ELF-1 (cell line): ENCODE results near the gene IQSEC3.
"Not testable (repeated sequence)": the region's sequence is repeated elsewhere in the genome, so short reads cannot be mapped to it uniquely, and the experiment has no call there.

ENCODE experiments used
- DNase-seq: peaks from one replicate; pipeline ENCODE4 v3.0.0-alpha.2; 2016; ENCODE audit warnings: low read depth, low spot score

IQSEC3 gene

DNA sequence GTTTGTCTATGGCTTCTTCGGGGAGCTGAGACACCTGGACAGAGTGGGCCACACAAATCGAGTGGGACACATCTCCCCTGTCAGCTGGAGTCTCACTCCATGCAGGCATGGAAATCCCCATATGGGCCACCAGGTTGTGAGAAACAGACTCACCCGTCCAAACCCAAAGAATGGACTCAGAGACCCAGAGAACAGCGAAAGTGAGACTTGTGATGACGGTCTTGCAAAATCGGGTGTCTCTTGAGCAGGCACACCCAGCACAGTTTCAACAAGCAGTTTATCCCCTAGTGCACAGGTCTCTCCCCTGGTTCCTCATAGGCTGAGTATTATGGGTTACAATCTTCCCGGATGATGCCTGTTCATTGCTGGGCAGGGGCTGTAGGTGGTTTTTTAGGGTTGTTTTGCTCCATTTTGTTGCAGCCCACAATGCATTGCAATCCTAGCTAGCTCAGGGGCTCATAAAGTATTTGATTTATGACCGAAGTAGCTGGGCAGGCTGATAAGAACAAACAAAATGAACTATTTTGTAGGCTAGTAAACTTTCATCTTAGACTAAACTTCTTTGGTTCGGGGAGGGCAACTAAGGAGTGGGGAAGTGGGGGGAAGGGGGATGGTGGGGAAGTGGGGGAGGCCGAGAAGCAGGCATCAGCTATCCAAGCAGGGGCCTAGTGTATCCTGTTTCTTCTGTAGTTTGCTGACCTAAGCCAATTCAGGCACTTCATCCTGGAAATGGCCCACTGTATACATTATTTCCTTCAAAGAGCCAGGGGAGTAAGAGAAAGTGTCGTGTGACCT, 45.3 kb downstream of the IQSEC3 start:
- DNase-seq, result no peak

DNA sequence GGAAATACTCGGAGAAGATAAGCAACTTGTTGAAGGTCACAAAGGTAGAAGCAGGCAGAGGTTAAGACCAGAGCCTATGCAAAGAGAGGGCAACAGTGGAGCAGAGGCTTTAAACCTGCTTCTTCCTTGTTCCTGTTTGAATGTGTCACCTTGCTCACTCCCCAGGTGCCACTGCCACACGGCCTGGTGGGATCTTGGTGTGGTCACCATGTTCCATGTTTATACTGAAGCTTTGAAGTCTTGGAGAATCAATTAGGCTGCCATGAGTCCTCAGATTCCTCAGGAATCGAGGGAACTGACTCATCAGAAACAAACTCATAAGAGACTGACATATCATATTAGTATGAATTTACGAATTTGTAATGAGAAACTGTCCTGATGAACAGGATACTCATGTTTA, 46.8 kb downstream of the IQSEC3 start:
- no peak for DNase-seq

- no peak for DNase-seq
Observed at GRCh38 chr12:114626-115211, 48.2 kb downstream of the IQSEC3 start.

DNA sequence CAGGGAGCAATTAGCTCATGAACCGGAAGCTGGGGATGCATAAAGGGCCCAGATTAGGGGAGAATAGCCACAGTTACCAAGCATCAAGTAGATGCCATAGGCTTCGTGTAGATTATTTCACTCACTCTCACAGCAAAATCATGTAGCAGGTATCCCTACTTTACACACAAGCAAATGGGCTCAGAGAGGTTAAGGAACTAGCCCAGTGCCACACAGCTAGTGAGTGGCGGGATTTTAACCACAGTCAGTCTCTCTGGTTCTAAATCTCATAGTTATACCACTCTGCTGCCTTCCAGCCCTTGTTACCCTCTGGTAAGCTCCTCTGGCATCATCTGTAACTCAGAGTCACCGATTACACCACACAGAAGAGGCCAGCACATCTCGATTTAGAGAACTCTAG, 49.0 kb downstream of the IQSEC3 start:
- DNase-seq, result no peak

GRCh38 chr12:115960-116915, 49.7 kb downstream of the IQSEC3 start:
- DNase-seq, result no peak

- DNase-seq, result no peak
Observed at GRCh38 chr12:117311-117710, 50.7 kb downstream of the IQSEC3 start.

DNA sequence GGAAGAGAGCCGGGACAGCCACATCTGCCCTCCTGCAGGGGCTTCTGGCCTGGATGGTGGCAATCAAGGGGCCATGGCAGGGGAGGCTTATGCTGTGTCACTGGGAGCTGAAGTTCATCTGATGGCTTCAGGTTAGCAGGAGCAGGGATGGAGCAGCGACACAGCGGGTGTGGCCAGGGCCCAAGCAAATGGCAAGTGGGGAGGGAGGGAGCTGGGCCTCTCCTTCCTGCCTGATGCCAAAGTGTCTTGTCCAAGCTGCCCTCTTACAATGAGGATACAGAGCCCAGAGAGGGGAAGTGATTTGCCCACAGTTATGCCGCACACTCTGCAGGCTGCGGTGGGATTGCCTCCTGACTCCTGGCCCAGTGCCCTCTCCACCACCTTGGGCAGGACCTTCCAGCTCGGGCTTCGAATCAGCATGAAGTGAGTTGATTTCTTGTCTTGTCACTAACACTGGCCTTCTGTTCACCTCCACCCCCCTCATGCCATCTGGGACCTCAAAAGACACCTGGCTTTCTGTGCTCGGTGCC, 51.3 kb downstream of the IQSEC3 start:
- no peak for DNase-seq

GRCh38 chr12:118591-118990, 52.0 kb downstream of the IQSEC3 start:
- DNase-seq, result no peak

GRCh38 chr12:120951-121350, 54.4 kb downstream of the IQSEC3 start:
- no peak for DNase-seq

DNA sequence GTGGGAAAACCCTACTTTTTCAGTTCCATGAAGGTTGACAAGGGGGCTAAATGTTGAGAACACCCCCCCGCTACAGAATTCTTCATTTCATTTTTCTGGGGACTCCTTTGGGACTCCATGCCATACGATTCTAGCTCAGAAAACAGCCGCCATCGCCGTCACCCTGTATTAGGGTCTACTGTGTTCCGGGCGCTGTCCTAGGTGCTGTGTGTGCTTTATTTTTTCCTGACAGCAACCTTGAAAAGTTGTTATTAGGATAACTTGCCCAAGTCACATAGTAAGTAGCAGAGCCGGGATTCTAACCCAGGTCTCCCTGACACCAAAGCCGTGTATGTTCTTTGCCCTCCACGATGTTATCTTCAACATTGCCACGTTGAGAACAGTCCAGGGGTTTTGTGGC, 55.1 kb downstream of the IQSEC3 start:
- no peak for DNase-seq

DNA sequence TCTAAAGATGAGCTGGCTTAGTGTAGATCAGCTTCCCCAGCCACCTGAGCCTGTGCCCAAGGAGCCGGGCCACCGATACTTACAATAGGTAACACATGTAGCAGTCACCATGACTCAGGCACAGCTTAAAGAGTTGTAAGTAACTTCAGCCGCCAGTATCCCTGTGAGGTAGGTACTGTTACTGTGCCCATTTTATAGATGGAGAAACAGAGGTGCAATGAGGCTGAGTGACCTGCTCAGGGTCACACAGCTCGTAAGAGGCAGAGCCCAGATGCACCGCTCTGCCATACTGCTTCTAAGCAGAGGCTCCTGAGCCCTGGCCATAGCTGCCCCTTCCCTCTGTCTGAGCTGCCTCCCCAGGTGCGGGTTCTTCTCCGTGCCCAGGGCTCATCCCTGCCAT, 58.5 kb downstream of the IQSEC3 start:
- no peak for DNase-seq

GRCh38 chr12:125566-125965, 59.0 kb downstream of the IQSEC3 start:
- no peak for DNase-seq

DNA sequence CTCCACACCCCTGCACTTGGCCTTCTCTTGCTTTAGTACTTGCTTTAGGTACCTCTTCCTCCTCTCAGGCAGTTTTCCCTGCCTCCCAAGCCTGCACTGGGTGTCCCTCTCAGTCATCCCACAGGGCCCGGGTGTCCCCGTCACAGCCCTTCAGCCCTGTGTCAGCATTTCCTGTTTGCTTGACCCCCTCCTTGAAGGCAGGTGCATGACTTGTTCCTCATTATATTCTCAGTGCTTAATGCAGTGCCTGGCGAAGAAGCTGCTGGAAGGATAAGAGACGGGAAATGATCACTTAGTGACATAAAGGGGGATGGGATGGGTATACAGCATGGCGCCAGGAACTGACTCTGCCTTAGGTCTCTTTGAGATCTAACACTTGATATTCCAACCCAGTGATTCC, 61.5 kb downstream of the IQSEC3 start:
- DNase-seq, result no peak

DNA sequence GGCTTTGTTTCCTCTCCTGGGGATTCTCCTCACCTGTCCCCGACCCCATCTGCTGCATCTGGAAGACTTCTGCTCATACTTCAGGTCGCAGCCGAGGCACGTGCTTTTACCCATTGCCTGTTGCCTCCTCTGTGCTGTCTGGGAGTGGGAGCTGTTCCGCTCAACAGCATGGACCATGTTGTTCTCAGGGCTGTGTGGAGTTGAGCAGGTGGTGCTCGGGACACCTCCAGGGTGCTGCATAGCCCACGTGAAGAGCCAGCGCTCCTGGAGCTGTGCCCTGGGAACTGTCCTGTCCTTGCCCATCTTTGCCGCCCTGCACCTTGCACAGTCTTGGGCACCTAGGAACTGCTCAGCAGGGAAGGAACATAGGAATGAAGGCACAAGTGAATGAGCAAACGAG, 62.4 kb downstream of the IQSEC3 start:
- no peak for DNase-seq

GRCh38 chr12:130519-130918, 64.0 kb downstream of the IQSEC3 start:
- DNase-seq, result no peak

DNA sequence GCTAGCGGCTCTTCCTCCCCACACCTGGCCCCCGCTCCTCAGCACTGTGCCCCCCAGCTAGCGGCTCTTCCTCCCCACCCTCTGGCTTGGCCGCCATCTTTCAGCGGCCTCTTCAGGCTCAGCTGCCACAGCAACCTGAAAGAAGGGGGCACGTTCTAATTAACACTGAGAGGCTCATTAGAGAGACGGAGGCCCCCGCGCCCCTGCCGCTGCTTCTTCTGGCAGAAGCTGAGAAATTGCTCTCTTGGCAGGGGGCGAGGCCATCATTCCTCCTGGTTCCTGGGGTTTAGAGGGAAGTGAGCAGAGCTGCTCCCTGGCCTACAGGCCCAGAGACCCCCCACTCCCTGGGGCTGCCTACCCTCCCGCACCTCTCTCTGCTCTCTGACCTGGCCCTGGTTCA, 64.4 kb downstream of the IQSEC3 start:
- DNase-seq, result no peak

- DNase-seq, result no peak
Observed at GRCh38 chr12:131732-132495, 65.3 kb downstream of the IQSEC3 start.

- not testable (repeated sequence) for DNase-seq
Observed at GRCh38 chr12:133616-134232, 67.2 kb downstream of the IQSEC3 start.

DNA sequence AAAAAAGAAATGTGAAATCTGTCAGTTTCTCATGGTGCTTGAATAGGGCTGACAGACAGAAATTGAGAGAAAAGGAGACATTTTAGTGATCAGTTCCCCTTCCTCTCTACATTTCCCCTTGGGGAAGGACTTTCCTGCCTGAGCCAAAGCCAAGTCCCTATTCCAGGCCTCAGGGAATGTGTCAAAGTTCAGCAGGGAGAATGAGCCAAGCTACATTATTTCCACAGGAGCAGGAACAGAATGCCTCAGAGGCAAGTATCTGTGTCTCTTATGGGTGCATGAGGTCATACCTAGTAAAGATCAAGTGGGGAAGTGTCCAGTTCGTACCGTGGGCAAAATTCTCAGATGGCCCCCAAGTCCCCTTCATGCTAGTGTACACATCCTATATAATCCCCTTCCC, 68.6 kb downstream of the IQSEC3 start:
- no peak for DNase-seq

DNA sequence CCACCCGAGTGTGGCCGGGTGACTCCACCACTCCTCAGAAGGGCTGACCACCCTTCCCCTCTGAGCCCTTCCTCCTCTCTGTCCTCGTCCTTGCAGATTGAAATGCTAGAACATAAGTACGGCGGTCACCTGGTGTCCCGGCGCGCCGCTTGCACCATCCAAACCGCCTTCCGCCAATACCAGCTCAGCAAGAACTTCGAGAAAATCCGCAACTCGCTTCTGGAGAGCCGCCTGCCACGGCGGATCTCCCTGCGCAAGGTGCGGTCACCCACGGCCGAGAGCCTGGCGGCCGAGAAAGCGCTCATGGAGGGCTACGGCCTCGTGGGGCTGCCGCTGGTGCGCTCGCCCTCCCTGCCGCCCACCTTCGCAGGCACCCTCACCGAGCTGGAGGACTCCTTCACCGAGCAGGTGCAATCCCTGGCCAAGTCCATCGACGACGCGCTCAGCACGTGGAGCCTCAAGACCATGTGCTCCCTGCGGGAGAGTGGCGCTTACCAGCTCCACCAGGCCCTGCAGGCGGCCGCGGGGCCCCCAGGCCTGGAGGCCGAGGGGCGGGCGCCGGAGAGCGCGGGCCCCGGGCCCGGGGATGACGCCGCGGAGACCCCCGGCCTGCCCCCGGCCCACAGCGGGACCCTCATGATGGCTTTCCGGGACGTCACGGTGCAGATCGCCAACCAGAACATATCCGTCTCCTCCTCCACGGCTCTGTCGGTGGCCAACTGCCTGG, 71.8 kb downstream of the IQSEC3 start:
- no peak for DNase-seq
